ENCODE results near the gene MLF2.
A peak's percentile ranks its signal among the peaks of the same experiment; 100 is the strongest.
"Not testable (repeated sequence)": the region's sequence is repeated elsewhere in the genome, so short reads cannot be mapped to it uniquely, and the experiment has no call there.

Gene MLF2

DNA sequence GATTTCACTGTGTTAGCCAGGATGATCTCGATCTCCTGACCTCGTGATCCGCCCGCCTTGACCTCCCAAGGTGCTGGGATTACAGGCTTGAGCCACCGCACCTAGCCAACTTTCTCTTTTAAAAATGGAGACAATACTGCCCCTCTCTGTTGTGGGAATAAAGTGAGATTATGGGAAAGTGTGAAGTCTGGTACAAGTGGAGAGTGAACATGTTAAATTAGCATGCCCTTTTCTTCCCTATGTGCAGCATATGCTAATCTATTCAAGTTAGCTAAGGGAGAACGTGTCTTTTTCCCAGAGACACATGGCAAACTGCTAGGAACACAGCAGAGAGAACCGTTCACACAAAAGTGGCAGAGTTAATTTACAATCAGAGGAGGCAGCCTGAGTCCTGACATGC is 27.6 kb downstream of the MLF2 start:
- DNase-seq = no peak

DNA sequence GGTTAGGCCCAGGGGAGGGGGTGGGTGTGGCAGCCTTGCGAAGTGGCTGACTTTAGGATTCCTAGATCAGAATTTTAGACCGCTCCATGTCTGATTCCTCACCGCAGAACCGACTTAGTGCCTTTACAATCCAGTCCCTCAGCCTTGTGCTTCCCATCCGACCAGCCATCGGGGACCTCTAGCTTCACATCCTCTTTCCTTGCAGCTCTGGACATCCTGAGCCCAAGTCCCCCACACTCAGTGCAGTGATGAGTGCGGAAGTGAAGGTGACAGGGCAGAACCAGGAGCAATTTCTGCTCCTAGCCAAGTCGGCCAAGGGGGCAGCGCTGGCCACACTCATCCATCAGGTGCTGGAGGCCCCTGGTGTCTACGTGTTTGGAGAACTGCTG is 28.5 kb downstream of the MLF2 start:
- DNase-seq = peak; percentile 80

DNA sequence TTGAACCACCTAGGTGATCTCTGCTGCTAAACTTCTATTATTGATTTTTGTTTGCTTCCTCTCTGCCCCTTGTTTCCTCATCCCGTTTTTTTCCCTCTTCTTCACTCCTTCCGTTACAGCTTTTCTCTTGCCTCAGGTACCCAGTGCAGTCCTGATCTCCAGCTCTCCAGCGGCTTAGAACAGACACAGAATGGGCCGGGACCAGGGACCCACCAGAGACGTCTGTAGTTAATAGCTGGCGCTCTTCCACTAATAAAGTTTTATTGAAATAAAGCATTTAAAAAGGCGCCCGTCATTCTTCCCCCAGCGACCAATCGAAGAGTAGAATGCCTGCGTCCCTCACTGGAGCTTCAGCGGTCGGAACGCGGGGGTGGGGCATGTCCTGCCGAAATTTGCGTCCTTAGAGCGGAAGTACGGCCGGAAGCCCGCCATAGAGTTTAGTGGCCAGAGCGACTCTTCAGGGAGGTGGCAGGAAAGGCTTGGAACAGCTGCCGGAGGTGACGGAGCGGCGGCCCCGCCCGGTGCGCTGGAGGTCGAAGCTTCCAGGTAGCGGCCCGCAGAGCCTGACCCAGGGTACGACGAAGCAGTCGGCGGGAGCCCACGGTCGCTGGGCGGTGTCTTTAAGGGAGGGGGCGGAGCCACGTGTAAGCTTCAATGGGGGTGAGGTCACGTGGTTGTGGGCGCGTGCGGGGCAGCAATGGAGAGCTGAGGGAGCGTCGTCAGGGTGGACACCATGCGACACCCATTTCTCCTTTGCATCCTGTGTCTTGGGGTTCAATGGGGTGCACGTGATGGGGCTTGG is 29.1 kb downstream of the MLF2 start, which contains the start of gene COPS7A:
COPS7A (plus strand) TSS at position 440 of the 802 bp plus-strand sequence. CDS start 611 bp downstream, outside the sequence.
- DNase-seq = peak; percentile 97

DNA sequence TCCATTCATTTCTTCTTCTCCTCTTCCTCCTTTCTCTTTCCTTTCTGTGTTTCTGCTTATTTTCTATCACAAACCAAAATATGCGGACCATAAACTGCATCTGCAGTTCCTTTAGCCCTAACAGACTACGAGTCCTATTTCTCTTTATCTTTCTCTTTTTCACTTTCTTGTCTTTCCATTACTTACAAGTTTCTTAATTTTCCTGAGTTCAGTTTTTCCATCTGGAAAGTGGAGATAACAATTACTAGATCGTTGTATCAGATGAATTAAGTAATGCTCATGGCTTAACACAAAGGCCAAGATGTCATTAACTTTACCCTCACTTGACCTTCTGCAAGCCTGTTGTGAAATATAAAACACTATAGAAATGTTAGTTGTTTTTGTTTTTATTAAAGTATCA is 30.1 kb downstream of the MLF2 start:
- DNase-seq = no peak

DNA sequence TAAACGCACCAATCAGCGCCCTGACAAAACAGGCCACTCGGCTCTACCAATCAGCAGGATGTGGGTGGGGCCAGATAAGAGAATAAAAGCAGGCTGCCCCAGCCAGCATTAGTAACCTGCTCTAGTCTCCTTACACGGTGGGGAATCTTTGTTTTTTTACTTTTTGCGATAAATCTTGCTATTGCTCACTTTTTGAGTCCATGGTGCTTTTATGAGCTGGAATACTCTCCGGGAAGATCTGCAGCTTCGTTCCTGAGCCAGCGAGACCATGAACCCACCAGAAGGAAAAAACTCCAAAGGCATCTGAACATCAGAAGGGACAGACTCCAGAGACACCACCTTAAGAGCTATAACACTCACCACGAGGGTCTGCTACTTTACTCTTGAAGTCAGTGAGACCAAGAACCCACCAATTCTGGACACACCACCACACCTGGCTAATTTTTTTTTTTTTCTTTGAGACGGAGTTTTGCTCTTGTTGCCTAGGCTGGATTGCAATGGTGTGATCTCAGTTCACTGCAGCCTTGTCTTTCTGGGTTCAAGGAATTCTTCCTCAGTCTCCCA is 36.0 kb downstream of the MLF2 start:
- no peak for DNase-seq

DNA sequence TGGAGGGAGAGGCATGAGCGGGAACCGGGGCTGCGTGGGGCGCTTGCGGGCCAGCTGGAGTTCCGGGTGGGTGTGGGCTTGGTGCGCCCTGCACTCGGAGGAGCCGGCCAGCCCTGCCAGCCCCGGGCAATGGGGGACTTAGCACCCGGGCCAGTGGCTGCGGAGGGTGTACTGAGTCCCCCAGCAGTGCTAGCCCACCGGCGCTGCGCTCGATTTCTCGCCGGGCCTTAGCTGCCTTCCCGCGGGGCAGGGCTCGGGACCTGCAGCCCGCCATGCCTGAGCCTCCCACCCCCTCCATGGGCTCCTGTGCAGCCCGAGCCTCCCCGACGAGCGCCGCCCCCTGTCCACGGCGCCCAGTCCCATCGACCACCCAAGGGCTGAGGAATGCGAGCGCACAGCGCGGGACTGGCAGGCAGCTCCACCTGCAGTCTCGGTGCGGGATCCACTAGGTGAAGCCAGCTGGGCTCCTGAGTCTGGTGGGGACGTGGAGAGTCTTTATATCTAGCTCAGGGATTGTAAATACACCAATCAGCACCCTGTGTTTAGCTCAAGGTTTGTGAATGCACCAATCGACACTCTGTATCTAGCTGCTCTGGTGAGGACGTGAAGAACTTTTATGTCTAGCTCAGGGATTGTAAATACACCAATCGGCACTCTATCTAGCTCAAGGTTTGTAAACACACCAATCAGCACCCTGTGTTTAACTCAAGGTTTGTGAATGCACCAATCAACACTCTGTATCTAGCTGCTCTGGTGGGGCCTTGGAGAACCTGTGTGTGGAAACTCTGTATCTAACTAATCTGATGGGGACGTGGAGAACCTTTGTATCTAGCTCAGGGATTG is 36.7 kb downstream of the MLF2 start:
- DNase-seq = not testable (repeated sequence)

DNA sequence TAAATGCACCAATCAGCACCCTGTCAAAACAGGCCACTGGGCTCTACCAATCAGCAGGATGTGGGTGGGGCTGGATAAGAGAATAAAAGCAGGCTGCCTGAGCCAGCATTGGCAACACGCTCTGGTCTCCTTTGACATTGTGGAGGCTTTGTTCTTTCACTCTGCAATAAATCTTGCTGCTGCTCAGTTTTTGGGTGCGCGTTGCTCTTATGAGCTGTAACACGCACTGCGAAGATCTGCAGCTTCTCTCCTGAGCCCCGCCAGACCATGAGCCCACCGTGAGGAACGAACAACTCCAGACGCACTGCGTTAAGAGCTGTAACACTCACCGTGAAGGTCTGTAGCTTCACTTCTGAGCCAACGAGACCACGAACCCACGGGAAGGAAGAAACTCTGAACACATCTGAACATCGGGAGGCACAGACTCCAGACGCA is 44.0 kb downstream of the MLF2 start:
- peak; percentile 66 for DNase-seq

DNA sequence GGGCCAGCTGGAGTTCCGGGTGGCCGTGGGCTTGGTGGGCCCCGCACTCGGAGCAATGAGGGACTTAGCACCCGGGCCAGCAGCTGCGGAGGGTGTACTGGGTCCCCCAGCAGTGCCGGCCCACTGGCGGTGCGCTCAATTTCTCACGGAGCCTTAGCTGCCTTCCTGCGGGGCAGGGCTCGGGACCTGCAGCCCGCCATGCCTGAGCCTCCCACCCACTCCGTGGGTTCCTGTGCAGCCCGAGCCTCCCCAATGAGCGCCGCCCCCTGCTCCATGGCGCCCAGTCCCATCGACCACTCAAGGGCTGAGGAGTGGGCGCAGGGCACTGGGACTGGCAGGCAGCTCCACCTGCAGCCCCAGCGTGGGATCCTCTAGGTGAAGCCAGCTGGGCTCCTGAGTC is 44.6 kb downstream of the MLF2 start:
- not testable (repeated sequence) for DNase-seq

DNA sequence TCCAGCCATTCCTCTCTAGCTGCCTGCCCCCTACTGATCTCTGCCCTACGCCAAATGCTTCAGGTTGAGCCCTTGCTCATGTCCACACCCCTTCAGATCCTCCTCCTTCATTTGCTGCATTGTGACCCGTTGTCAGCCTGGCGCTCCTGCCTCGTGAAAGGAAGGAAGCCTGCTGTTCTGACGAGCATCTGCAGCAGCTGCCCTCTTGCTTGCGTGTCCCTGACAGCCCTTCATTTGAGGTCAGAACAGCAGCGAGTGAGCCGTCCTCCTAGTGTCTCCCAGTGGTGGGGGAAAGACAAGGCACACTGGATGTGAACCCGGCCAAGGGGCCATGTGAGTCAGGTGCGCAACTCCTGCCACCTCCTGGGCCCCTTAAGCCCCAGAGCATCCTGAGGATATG is 49.3 kb downstream of the MLF2 start:
- no peak for DNase-seq

DNA sequence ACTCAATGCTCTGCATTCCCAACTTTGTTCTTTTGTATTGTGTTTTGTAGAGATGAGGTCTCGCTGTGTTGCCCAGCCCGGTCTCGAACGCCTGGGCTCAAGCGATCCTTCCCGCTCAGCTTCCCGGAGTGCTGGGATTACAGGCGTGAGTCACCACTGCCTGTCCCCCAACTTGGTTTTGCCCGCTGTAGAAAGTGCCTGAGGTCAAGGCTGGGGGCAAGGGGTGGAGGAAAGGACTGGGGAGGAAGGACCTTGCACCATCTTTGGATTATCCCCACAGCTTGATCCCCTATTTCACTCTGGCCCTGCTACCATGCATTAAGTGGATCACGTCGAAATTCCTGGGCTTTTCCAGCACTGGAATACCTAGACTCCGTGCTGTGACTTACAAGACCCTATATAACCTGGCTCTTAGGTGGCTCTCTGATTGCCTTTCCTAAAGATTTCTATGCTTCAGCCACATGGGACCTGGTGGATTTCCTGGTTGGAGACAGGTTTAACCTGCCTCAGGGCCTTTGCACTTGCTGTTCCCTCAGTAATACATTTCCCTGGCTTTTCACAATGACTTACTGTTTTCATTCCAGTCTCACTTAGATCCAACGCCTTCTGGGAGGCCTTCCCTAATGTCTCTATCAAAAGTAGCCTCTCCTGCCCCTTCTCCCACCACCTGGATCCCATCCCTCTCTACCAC is 51.7 kb downstream of the MLF2 start:
- no peak for DNase-seq

DNA sequence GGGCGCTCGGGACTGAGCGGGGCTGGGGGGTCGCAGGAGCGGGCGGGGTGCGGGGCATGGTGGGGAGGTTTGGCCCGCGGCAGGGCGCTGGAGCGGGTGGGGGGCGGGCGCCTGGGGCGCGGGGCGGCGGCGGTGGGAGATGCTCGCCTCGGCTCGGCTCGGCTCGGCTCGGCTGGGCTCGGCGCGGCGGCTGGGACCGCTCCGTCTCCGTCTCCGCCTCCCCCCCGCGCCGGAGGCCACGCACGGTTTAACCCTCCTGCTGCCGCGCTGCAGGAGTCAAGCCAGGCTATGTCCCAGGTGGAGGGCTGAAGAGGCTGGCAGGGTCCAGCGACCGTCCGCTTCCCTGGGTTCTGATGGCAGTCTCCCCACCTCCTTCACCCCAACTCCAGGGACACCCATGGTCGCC is 52.3 kb downstream of the MLF2 start, which contains the start of gene PIANP:
PIANP (minus strand) TSS at position 170 of the 406 bp plus-strand sequence. CDS start 2,754 bp downstream, outside the sequence.
- peak; percentile 72 for DNase-seq

DNA sequence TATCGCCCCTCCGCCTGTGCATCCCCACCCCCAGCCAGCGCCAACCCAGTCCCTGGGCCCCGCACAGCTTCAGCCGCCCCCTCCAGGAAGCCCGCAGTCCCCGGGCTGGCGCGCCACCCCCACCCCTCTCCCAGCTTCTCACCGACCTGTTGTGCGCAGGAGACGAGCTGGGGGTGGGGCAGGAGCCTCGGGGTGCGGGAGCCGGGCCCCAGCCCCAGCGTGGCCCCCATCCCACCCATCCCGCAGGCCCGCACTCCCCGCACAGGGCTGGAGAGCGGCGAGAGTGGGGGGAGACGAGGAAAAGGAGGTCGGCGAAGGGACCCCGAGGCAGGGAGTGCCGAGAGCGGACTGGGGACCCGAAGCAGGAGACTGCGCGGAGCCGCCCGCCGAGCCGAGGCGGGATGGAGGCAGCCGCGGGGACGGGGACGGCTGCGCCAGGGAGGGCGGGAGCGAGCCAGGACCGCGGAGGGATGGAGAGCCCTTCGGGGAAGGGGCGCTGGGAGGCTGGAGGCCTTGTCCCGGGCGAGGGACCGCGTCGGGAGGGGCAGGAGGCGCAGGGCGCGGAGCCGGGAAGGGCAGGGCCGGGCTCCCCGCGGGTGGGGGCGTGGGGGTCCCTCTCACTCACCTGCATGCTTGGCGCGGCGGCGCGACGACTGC is 52.8 kb downstream of the MLF2 start:
- peak; percentile 65 for DNase-seq

DNA sequence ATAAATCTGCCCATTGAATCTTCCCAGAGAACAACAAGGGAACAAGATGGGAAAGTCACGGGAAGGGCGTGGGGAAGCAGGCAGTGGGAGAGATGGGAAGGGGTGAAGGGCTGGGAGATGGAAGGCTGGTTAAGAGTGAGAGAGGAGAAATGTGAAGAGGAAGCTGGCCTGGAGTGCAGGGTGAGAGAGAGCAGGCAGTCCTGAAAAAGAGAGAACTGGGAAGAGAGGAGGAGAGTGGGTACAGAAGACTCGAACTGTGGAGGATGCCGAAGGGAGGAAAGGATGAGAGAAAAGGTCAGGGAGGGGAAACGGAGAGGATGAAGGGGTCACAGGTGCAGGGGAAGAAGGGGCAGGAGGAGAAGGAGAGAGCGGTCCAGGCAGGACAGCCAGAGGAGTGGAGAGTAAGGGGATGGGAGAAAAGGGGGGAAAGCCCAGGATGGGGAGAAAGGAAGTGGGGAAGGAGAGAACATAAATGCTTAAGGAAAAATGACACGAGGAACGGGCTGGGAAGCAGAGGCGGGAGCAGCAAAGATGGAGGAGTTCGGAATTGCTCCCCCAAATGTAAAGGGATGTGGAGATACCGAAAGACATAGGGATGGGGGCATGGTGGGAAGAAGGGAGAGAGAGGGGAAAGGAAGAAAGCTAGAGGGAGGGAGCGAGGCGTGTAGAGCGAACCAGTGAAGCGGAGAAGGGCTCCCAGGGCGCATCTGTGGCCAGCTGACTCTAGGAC is 53.5 kb downstream of the MLF2 start:
- no peak for DNase-seq

DNA sequence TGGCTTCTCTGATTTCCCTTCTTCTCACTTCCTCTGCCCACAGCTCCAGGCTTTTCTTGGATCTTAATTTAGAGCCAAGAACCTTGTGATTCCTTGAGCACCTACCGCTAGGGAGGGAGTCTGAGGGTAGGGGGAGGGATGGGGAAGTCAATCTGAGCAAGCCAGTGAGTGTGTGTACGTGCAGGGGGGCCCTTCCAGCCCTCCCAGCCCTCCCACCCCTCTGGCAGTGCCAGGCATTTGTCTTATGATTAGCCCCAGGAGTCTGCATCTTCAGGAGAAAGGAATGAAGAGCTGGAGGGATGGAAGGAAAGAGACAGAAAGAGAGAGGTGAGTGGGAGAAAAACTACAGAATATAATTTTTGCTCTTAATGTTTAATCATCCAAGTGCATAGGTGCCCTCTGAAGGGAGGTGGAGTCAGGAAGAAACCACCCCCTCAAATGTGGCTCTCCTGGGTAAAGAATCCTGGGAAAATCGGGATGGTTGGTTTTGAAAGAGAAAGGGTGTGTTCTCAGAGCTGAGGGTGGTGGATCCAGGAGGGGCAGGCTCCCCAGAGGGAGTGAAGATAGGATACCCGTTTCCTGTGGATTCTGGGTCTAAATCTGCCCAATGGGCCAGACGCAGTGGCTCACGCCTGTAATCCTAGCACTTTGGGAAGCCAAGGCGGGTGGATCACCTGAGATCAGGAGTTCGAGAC is 54.4 kb downstream of the MLF2 start:
- DNase-seq = no peak
